Spinal cord (tissue), 10 donors: ENCODE data around the gene TGFBR3. TPM values are rescaled to one million over a fixed set of nuclear protein-coding genes. Genes with fewer than 3 reads are reported as not detected.

Source experiments
- DNase-seq, 6 donors: peaks; one replicate each; pipeline versions ENCODE4 v3.0.0 to v3.0.0-alpha.2; 2013 to 2015; ENCODE audit warnings: low spot score in 6 of 6, low read depth in 4 of 6
- H3K27ac ChIP-seq: one replicate; pipeline ENCODE4 v1.5.1; 2013; ENCODE audit warnings: low read depth, low read length, control low read depth
- H3K27me3 ChIP-seq: one replicate; pipeline ENCODE4 v1.6.1; 2013; ENCODE audit warnings: low read length; ENCODE audit not compliant: control insufficient read depth, insufficient read depth
- H3K36me3 ChIP-seq: one replicate; pipeline ENCODE4 v1.6.1; 2013; ENCODE audit warnings: low read length; ENCODE audit not compliant: control insufficient read depth, insufficient read depth
- H3K4me1 ChIP-seq: one replicate; pipeline ENCODE4 v1.6.1; 2013; ENCODE audit warnings: low read length; ENCODE audit not compliant: control insufficient read depth, insufficient read depth
- H3K4me3 ChIP-seq: one replicate; pipeline ENCODE4 v1.5.1; 2013; ENCODE audit warnings: low read depth, low read length, control low read depth
- H3K9me3 ChIP-seq: one replicate; pipeline ENCODE4 v1.6.1; 2013; ENCODE audit warnings: low read length; ENCODE audit not compliant: control insufficient read depth, insufficient read depth
- WGBS: methylation state at CpG from one replicate; pipeline ENCODE4 v1.1.5; 2013; ENCODE audit warnings: missing lambda C conversion rate; ENCODE audit not compliant: insufficient coverage; 5-methylcytosine and 5-hydroxymethylcytosine counted together
- polyA plus RNA-seq, 2 donors: library from polyadenylated mRNA; unstranded; fragments of 120-200 nt; gene quantifications; one replicate each; pipeline ENCODE4 v1.2.1, GENCODE V29; 2013; ENCODE audit not compliant: insufficient read length in 2 of 2
- total RNA-seq, 2 donors: library from RNA; depleted of rRNA in 1 of 2; stranded (reverse); fragments of 120-200 nt in 1 of 2; fragments of >200 nt in 1 of 2; gene quantifications; one replicate each; pipeline versions ENCODE4 v1.2.3 to v1.2.4, GENCODE V29; 2013 to 2014
- donor health status: healthy.

Gene TGFBR3
- total and polyA plus RNA-seq, 4 donors = 8.0 to 99.8 (median 30.0) TPM

- 100% methylated on average over 1 of the region's 2 CpGs for WGBS
- Histone ChIP-seq H3K27me3 (no peaks in the 10 kb centered on the region), H3K9me3 (no peaks in the 10 kb centered on the region), H3K4me3 (no peak overlapping the region), H3K4me1 (no peaks in the 10 kb centered on the region), H3K36me3 (no peaks in the 10 kb centered on the region), H3K27ac (no peak overlapping the region)
- no peak for DNase-seq
These were observed 238.9 kb downstream of the TGFBR3 start for GRCh38 chr1:91647061-91647460.

GRCh38 chr1:91645031-91645430 is 240.9 kb downstream of the TGFBR3 start:
- Histone ChIP-seq H3K4me1 (no peaks in the 10 kb centered on the region), H3K9me3 (no peaks in the 10 kb centered on the region), H3K4me3 (no peak overlapping the region), H3K36me3 (no peaks in the 10 kb centered on the region), H3K27me3 (no peaks in the 10 kb centered on the region), H3K27ac (no peak overlapping the region)
- WGBS = 40% methylated on average over 3 of the region's 6 CpGs
- DNase-seq = no peak

DNA sequence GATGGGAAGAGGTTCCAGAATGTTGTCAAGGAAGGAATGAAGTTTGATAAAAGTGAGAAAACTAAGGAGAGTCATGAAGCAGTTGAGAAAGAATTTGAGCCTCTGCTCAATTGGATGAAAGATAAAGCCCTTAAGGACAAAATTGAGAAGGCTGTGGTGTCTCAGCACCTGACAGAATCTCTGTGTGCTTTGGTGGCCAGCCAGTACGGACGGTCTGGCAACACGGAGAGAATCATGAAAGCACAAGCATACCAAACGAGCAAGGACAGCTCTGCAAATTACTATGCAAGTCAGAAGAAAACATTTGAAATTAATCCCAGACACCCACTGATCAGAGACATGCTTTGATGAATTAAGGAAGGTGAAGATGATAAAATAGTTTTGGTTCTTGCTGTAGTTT is 242.5 kb downstream of the TGFBR3 start:
- Histone ChIP-seq H3K4me3 (no peak overlapping the region), H3K4me1 (no peaks in the 10 kb centered on the region), H3K27me3 (no peaks in the 10 kb centered on the region), H3K27ac (no peak overlapping the region), H3K9me3 (no peaks in the 10 kb centered on the region), H3K36me3 (no peaks in the 10 kb centered on the region)
- DNase-seq = no peak
- WGBS = no CpG with 5 or more reads among the region's 4 CpGs

DNA sequence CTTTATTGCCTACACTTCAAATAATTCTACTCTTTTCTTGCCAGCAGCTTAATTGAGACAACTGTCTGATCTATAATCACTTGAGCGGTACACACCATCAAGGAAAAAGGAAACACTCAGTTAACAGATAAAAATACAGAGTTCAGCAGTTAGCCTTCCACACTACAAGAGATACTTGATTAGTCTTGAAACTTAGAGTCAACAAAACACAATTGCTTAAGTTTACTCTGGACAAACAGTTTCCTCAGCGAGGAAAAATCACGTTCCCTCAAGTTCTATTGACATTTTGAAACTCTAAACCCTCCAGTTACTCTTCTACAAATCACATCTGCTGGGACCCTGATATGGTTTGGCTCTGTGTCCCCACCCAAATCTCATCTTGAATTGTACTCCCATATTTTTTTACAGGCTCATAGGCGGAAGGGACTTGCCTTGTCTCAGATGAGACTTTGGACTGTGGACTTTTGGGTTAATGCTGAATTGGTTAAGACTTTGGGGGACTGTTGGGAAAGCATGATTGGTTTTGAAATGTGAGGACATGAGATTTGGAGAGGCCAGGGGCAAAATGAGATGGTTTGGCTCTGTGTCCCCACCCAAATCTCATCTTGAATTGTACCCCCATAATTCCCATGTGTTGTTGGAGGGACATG is 244.9 kb downstream of the TGFBR3 start:
- H3K4me1 ChIP-seq = no peaks in the 10 kb centered on the region
- DNase-seq = no peak
- H3K36me3 ChIP-seq = no peaks in the 10 kb centered on the region
- H3K9me3 ChIP-seq = no peaks in the 10 kb centered on the region
- no peak overlapping the region for H3K4me3 ChIP-seq
- no peak overlapping the region for H3K27ac ChIP-seq
- H3K27me3 ChIP-seq = no peaks in the 10 kb centered on the region
- 92% methylated on average over 3 of the region's 4 CpGs for WGBS

DNA sequence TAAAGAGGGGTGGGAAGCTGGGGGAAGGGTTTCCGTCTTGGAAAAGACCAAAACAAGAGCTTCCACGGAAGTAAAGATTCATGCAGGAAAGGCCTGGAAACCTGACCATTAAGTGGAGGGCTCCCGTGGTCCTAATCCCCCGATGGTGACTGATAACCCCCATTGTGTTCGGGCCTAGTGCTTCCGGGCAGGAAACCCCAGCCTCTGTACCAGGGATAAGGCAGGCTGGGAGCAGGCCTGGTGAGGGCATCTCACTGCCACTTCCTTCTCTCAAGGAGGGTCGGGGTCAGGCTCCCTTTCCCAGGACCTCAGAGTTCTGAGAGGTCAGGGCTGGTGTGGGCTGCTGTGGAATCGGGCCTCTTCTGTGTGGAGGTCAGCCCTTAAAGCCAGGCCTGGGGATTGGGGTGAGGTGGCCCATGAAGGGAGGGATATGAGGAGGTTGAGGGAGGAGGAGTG is 248.4 kb downstream of the TGFBR3 start:
- WGBS = 77% methylated on average over 7 of the region's 8 CpGs
- H3K27me3 ChIP-seq = no peaks in the 10 kb centered on the region
- no peaks in the 10 kb centered on the region for H3K4me1 ChIP-seq
- no peak overlapping the region for H3K4me3 ChIP-seq
- H3K9me3 ChIP-seq = no peaks in the 10 kb centered on the region
- H3K27ac ChIP-seq = no peak overlapping the region
- no peaks in the 10 kb centered on the region for H3K36me3 ChIP-seq
- no peak for DNase-seq

DNA sequence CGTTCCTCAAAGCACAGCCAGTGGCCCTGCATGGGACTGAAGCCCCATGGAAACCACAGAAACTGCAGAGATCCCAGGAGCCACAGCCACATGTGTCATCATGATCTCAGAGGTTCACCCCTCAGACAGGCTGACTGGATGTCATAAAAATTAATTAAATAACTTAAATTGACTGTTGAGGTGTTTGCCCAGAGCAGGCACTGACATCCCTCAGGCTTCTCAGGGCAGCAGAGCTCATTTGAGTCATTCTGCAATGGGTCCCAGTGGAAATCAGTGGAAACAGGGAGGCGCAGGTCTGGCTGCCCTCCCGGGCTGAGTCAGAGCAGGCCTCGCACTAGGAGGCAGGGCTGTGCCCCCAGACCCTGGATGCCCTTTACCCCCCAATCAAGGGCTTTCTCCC is 250.2 kb downstream of the TGFBR3 start:
- Histone ChIP-seq H3K4me3 (no peak overlapping the region), H3K4me1 (no peaks in the 10 kb centered on the region), H3K9me3 (no peaks in the 10 kb centered on the region), H3K36me3 (no peaks in the 10 kb centered on the region), H3K27me3 (no peaks in the 10 kb centered on the region), H3K27ac (no peak overlapping the region)
- no peak for DNase-seq
- 90% methylated on average over 4 of the region's 4 CpGs for WGBS

DNA sequence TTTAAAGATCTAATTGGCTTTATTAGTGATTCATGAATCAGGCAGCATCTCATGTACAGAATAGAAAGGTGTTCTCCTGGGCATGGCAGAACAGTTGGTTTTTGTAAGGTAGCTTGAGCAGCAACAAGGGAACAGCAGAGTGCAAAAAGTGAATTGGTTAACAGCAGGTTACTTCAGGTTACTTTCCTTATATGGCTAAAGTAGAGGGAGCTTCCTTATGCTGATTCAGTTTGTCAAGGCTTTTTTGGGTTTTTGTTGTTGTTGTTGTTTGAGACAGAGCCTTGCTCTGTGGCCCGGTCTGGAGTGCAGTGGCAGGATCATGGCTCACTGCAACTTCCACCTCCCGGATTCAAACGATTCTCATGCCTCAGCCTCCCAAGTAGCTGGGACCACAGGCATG is 252.5 kb downstream of the TGFBR3 start:
- no peaks in the 10 kb centered on the region for H3K4me1 ChIP-seq
- no peaks in the 10 kb centered on the region for H3K9me3 ChIP-seq
- H3K4me3 ChIP-seq = no peak overlapping the region
- H3K36me3 ChIP-seq = no peaks in the 10 kb centered on the region
- WGBS = 100% methylated on average over 3 of the region's 3 CpGs
- DNase-seq = no peak
- H3K27ac ChIP-seq = no peak overlapping the region
- H3K27me3 ChIP-seq = no peaks in the 10 kb centered on the region

DNA sequence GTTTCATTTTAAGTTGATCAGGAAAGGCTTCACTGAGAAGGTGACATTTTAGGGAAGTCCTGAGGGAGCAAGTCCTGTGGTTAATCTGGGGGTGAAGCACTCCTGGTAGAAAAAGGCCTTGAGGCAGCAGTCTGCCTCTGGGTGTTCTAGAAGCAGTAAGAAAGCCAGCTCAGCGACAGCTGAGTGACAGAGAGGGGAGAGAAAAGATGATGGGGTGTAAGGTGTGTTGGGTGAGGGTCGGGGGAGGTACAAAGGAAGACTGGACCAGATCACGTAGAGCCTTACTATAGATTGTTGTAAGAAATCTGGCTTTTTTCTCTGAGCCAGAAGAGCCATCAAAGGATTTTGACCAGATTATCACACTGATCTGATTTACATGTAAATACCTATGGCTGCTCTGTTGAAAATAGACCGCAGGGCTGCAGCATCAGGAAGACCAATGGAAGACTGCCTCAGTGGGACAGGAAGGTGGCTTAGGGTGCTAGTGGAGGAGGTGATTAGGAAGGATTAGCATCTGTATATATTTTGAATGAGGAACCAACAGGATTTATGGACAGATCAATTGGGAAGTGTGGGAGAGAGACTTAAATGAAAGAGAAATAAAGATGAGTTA is 254.1 kb downstream of the TGFBR3 start:
- H3K27ac ChIP-seq = no peak overlapping the region
- H3K4me1 ChIP-seq = no peaks in the 10 kb centered on the region
- H3K9me3 ChIP-seq = no peaks in the 10 kb centered on the region
- H3K4me3 ChIP-seq = no peak overlapping the region
- H3K27me3 ChIP-seq = no peaks in the 10 kb centered on the region
- no peak for DNase-seq
- 56% methylated on average over 3 of the region's 4 CpGs for WGBS
- H3K36me3 ChIP-seq = no peaks in the 10 kb centered on the region

DNA sequence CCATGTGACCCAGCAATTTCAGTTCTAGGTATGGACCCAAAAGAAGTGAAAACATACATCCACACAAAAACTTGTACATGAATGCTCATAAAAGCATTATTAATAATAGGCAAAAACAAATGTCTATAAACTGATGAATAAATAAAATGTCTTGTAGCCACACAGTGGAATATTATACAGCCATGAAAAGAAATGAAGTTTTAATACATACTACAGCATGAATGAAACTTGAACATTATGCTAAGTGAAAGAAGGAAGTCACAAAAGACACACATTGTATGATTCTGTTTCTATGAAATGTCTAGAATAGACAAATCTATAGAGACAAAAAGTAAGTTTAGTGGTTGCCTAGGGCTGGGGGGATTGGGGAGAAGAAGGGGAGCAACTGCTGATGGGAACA is 255.1 kb downstream of the TGFBR3 start:
- Histone ChIP-seq H3K4me1 (no peaks in the 10 kb centered on the region), H3K4me3 (no peak overlapping the region), H3K27me3 (no peaks in the 10 kb centered on the region), H3K27ac (no peak overlapping the region), H3K36me3 (no peaks in the 10 kb centered on the region), H3K9me3 (no peaks in the 10 kb centered on the region)
- no peak for DNase-seq
